Measurements from ENCODE around the gene PSPC1. TPM values are rescaled to one million over a fixed set of nuclear protein-coding genes. Genes with fewer than 3 reads are reported as not detected.

PSPC1 gene
- polyA plus RNA-seq, 1 donor from 2014 or later, result 166 TPM

DNA sequence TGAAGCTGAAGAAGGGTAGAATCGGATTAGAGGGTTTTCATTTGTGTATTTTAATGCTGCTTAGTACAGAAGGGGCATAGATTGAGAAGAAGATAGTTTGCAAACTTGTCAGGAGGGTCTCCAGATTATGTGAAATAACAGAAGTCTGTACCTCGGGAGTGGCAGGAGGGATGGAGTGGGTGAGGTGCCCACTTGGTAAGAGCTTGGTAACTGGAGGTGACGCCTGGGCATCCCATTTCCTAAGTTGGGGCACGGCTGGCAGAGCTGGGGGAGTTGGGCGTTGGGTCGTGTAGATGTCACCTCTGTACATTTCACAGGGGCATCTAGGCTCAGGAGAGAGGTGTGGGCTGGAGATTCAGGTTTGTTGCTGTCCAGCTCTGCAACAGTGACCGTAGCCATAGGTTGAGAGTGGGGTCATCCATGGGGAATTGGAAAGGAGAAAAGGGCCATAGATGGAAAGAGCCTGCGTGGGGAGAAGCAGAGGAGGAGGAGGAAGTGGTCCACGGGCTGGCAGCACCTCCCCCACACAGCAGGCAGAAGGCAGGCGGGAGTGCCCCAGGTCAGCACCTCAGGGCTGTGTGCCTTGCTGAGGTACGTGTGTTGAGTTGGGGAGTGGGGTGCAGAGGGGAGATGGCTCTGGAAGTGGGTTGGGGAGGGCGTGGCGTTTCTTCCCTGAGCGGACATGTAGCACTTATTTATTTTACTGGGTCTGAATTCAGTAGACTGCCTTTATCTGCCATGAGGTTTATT lies 118.1 kb downstream of the PSPC1 start:
- no peak overlapping the region for H3K27ac ChIP-seq (ENCODE audit: low read length)

DNA sequence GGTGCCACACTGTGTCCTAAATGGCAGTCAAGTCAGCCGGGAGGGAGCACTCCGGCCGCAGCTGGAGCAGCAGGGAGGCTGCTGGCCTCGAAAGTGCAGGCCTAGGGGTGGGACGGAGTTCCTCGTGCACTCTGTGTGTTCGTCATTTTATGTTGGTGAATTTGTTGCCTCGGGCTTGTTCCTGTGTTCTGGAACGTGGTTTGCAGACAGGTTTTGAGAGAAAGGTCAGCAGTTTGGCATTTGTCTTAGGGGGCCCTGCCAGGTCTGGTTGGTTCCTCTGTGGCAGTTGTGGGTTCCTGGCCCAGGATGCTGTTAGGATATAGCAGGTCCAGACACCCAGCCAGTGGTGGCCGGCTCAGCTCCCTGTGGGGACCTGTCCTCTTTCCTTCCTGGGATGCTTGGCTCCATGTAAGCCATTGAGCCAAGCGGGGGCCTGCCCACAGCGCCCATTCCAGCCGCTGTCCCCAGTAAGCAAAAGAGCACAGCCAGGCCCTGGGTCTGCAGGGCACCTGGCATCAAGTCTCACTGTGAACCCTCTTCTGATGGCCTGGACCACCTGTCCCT lies 119.2 kb downstream of the PSPC1 start:
- H3K27me3 ChIP-seq (ENCODE audit: insufficient read depth, low read depth, low read length), result no peaks in the 10 kb centered on the region
- peaks cover 11% of the 10 kb centered on the region for H3K36me3 ChIP-seq (ENCODE audit: insufficient read depth, low read length)
- H2AFZ ChIP-seq (ENCODE audit: low read depth, low read length), result no peak overlapping the region
- H3K9me3 ChIP-seq (ENCODE audit: low read length), result no peaks in the 10 kb centered on the region
- H3K9ac ChIP-seq (ENCODE audit: low read length), result no peak overlapping the region
- no peak overlapping the region for H3K4me3 ChIP-seq (ENCODE audit: low read length)
- H3F3A ChIP-seq (ENCODE audit: insufficient read depth, low read length, poor library complexity, severe bottlenecking), result no peaks in the 10 kb centered on the region
- H3K9me2 ChIP-seq (ENCODE audit: insufficient read depth, low read length), result no peaks in the 10 kb centered on the region
- H3K4me2 ChIP-seq (ENCODE audit: low read length), result no peak overlapping the region
- no peaks in the 10 kb centered on the region for H3K79me2 ChIP-seq (replicated peaks; ENCODE audit: insufficient read depth, low read length)
- H4K20me1 ChIP-seq (ENCODE audit: insufficient read depth), result no peaks in the 10 kb centered on the region
- no peak overlapping the region for H3K27ac ChIP-seq (ENCODE audit: low read length)
- TF ChIP-seq, protein P1, sequence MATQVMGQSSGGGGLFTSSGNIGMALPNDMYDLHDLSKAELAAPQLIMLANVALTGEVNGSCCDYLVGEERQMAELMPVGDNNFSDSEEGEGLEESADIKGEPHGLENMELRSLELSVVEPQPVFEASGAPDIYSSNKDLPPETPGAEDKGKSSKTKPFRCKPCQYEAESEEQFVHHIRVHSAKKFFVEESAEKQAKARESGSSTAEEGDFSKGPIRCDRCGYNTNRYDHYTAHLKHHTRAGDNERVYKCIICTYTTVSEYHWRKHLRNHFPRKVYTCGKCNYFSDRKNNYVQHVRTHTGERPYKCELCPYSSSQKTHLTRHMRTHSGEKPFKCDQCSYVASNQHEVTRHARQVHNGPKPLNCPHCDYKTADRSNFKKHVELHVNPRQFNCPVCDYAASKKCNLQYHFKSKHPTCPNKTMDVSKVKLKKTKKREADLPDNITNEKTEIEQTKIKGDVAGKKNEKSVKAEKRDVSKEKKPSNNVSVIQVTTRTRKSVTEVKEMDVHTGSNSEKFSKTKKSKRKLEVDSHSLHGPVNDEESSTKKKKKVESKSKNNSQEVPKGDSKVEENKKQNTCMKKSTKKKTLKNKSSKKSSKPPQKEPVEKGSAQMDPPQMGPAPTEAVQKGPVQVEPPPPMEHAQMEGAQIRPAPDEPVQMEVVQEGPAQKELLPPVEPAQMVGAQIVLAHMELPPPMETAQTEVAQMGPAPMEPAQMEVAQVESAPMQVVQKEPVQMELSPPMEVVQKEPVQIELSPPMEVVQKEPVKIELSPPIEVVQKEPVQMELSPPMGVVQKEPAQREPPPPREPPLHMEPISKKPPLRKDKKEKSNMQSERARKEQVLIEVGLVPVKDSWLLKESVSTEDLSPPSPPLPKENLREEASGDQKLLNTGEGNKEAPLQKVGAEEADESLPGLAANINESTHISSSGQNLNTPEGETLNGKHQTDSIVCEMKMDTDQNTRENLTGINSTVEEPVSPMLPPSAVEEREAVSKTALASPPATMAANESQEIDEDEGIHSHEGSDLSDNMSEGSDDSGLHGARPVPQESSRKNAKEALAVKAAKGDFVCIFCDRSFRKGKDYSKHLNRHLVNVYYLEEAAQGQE (IDR thresholded peaks at IDR 0.05; ENCODE audit: borderline replicate concordance), result no peak
- TF ChIP-seq MXI1 (conservative IDR thresholded peaks at IDR 0.05; ENCODE audit: poor library complexity, severe bottlenecking) (no peak), SMC3 (conservative IDR thresholded peaks at IDR 0.05; ENCODE audit: poor library complexity) (no peak), TAF1 (IDR thresholded peaks at IDR 0.05; ENCODE audit: low read depth) (no peak), RAD21 (conservative IDR thresholded peaks at IDR 0.05) (no peak), EZH2 (IDR thresholded peaks at IDR 0.05; ENCODE audit: borderline replicate concordance, insufficient read depth, low read length, poor library complexity, severe bottlenecking) (no peak), EP300 (conservative IDR thresholded peaks at IDR 0.05; ENCODE audit: poor library complexity, severe bottlenecking) (no peak), POLR2AphosphoS5 (IDR thresholded peaks at IDR 0.05) (no peak)
- TF ChIP-seq, protein P2, sequence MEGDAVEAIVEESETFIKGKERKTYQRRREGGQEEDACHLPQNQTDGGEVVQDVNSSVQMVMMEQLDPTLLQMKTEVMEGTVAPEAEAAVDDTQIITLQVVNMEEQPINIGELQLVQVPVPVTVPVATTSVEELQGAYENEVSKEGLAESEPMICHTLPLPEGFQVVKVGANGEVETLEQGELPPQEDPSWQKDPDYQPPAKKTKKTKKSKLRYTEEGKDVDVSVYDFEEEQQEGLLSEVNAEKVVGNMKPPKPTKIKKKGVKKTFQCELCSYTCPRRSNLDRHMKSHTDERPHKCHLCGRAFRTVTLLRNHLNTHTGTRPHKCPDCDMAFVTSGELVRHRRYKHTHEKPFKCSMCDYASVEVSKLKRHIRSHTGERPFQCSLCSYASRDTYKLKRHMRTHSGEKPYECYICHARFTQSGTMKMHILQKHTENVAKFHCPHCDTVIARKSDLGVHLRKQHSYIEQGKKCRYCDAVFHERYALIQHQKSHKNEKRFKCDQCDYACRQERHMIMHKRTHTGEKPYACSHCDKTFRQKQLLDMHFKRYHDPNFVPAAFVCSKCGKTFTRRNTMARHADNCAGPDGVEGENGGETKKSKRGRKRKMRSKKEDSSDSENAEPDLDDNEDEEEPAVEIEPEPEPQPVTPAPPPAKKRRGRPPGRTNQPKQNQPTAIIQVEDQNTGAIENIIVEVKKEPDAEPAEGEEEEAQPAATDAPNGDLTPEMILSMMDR (IDR thresholded peaks at IDR 0.05; ENCODE audit: poor library complexity, severe bottlenecking), result no peak

More for the DNA sequence above, 118.1 kb downstream of the PSPC1 start:
- Histone ChIP-seq H3K4me2 (ENCODE audit: low read length) (no peak overlapping the region), H3F3A (ENCODE audit: insufficient read depth, low read length, poor library complexity, severe bottlenecking) (no peaks in the 10 kb centered on the region), H3K4me3 (ENCODE audit: low read length) (no peak overlapping the region), H3K36me3 (ENCODE audit: insufficient read depth, low read length) (peaks cover 8% of the 10 kb centered on the region), H3K79me2 (replicated peaks; ENCODE audit: insufficient read depth, low read length) (no peaks in the 10 kb centered on the region), H3K9ac (ENCODE audit: low read length) (no peak overlapping the region), H3K9me2 (ENCODE audit: insufficient read depth, low read length) (no peaks in the 10 kb centered on the region), H4K20me1 (ENCODE audit: insufficient read depth) (no peaks in the 10 kb centered on the region), H3K27me3 (ENCODE audit: insufficient read depth, low read depth, low read length) (no peaks in the 10 kb centered on the region), H3K9me3 (ENCODE audit: low read length) (no peaks in the 10 kb centered on the region), H2AFZ (ENCODE audit: low read depth, low read length) (no peak overlapping the region)
- TF ChIP-seq, protein P1 (IDR thresholded peaks at IDR 0.05; ENCODE audit: borderline replicate concordance), result no peak
- no peak for TF ChIP-seq EP300 (conservative IDR thresholded peaks at IDR 0.05; ENCODE audit: poor library complexity, severe bottlenecking)
- no peak for TF ChIP-seq EZH2 (IDR thresholded peaks at IDR 0.05; ENCODE audit: borderline replicate concordance, insufficient read depth, low read length, poor library complexity, severe bottlenecking)
- TF ChIP-seq MXI1 (conservative IDR thresholded peaks at IDR 0.05; ENCODE audit: poor library complexity, severe bottlenecking), result no peak
- TF ChIP-seq SMC3 (conservative IDR thresholded peaks at IDR 0.05; ENCODE audit: poor library complexity), result no peak
- TF ChIP-seq TAF1 (IDR thresholded peaks at IDR 0.05; ENCODE audit: low read depth), result no peak
- no peak for TF ChIP-seq POLR2AphosphoS5 (IDR thresholded peaks at IDR 0.05)
- TF ChIP-seq RAD21 (conservative IDR thresholded peaks at IDR 0.05), result no peak
- TF ChIP-seq, protein P2 (IDR thresholded peaks at IDR 0.05; ENCODE audit: poor library complexity, severe bottlenecking), result no peak
